Measurements from ENCODE around the gene TMEM63C.

- TF ChIP-seq CTCF (IDR thresholded peaks at IDR 0.05) (no peak), POLR2A (IDR thresholded peaks at IDR 0.05) (no peak)
These were observed 125.4 kb downstream of the TMEM63C start for GRCh38 chr14:77306851-77307496.
